Ishikawa (cell line): ENCODE data around the gene PYCR2.

Source experiments
- CEBPB ChIP-seq: IDR thresholded peaks from 2 replicates; pipeline ENCODE4 v1.6.1; 2012
- CREB1 ChIP-seq: IDR thresholded peaks from 2 replicates; pipeline ENCODE4 v1.6.1; 2012; ENCODE audit warnings: low read depth
- EGR1 ChIP-seq: IDR thresholded peaks from 2 replicates; pipeline ENCODE4 v1.6.1; 2012
- EP300 ChIP-seq: IDR thresholded peaks from 2 replicates; pipeline ENCODE4 v1.6.1; 2012; ENCODE audit warnings: borderline replicate concordance
- FOXM1 ChIP-seq: IDR thresholded peaks from 2 replicates; pipeline ENCODE4 v1.6.1; 2012; ENCODE audit warnings: low read depth, borderline replicate concordance
- NFIC ChIP-seq: IDR thresholded peaks from 2 replicates; pipeline ENCODE4 v1.6.1; 2012
- RAD21 ChIP-seq: IDR thresholded peaks from 2 replicates; pipeline ENCODE4 v1.6.1; 2012; ENCODE audit warnings: low read depth
- TAF1 ChIP-seq: IDR thresholded peaks from 2 replicates; pipeline ENCODE4 v1.6.1; 2012; ENCODE audit warnings: low read depth, mild to moderate bottlenecking
- TCF12 ChIP-seq: IDR thresholded peaks from 2 replicates; pipeline ENCODE4 v1.6.1; 2012; ENCODE audit warnings: low read depth
- TEAD4 ChIP-seq: IDR thresholded peaks from 2 replicates; pipeline ENCODE4 v1.6.1; 2012
- USF1 ChIP-seq: IDR thresholded peaks from 2 replicates; pipeline ENCODE4 v1.6.1; 2012
- YY1 ChIP-seq: IDR thresholded peaks from 2 replicates; pipeline ENCODE4 v1.6.1; 2012; ENCODE audit warnings: low read depth
- ZBTB7A ChIP-seq: IDR thresholded peaks from 2 replicates; pipeline ENCODE4 v1.6.1; 2012; ENCODE audit warnings: low read depth
- TF ChIP-seq, protein P1 (sequence below): IDR thresholded peaks from 2 replicates; pipeline ENCODE4 v1.6.1; 2012
- TF ChIP-seq, protein P2 (sequence below): IDR thresholded peaks from 2 replicates; pipeline ENCODE4 v1.6.1; 2012; ENCODE audit warnings: low read depth, mild to moderate bottlenecking

The PYCR2 gene

DNA sequence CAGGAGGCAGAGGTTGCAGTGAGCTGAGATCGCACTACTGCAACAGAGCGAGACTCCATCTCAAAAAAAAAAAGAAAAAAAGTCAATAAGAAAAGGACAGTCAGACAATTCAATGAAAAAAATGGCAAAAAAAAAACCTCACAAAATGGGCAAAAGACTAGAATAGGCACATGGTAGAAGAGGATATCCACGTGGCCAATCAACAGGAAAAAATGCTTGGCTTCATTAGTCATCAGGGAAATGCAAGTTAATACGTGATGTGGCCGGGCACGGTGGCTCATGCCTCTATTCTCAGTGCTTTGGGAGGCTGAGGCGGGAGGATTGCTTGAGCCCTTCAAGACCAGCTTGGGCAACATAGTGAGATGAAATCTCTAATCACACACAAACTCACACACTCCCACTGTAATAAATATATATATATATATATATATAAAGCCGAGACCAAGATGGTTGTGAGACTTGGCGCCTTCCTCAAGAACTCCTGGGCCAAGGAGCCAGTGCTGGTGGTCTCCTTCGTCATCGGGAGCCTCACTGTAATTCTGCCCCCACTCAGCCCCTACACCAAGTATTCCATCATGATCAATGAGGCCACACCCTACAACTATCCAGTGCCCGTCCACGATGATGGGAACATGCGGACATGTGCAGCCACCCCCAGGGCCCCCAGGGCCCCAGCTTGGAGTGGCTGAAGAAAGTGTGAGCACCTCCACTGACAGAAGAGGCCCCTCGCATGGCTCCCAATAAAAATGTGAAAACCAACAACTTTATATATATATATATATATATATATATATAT lies 39.9 kb upstream of the PYCR2 start:
- TF ChIP-seq TEAD4: no peak
- TF ChIP-seq CEBPB: no peak
- TF ChIP-seq EP300: no peak
- TF ChIP-seq TAF1: no peak
- no peak for TF ChIP-seq ZBTB7A
- TF ChIP-seq USF1: no peak

- TF ChIP-seq NFIC (no peak), ZBTB7A (no peak), RAD21 (peak; percentile 76)
Observed at GRCh38 chr1:225962440-225962975, 38.5 kb upstream of the PYCR2 start.

DNA sequence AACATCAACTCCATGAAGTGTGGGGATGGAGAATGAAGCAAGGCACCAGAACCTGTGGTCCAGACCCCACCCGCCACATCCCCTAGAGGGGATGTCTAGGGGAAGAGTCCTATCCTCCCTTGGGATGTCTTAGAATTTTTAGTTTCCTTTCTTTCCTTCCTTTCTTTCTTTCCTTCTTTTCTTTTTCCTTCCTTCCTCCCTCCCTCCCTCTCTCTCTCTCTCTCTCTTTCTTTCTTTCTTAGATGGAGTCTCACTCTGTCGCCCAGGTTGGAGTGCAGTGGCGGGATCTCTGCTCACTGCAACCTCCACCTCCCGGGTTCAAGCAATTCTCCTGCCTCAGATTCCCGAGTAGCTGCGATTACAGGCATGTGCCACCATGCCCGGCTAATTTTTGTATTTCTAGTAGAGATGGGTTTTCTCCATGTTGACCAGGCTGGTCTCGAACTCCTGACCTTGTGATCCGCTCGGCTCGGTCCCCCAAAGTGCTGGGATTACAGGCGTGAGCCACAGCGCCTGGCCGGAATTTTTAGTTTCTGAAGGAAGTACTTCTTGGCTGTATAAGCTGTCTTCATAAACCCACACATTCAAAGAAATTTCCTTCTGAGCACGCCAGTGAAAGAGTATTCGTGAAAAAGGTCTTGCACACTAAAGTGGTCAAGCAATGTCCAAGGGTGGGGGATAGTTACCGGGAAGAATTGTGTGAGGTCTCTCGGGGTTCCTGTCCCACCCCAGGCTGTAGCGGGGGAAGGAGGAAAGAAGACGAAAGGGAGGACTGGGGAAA lies 37.8 kb upstream of the PYCR2 start:
- TF ChIP-seq TEAD4 (no peak), ZBTB7A (no peak), TAF1 (no peak), YY1 (no peak), NFIC (no peak), EGR1 (no peak), CREB1 (no peak), FOXM1 (no peak), CEBPB (no peak), USF1 (no peak), RAD21 (no peak), TCF12 (no peak), EP300 (no peak)
- TF ChIP-seq, protein P1, sequence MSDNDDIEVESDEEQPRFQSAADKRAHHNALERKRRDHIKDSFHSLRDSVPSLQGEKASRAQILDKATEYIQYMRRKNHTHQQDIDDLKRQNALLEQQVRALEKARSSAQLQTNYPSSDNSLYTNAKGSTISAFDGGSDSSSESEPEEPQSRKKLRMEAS: no peak
- TF ChIP-seq, protein P2, sequence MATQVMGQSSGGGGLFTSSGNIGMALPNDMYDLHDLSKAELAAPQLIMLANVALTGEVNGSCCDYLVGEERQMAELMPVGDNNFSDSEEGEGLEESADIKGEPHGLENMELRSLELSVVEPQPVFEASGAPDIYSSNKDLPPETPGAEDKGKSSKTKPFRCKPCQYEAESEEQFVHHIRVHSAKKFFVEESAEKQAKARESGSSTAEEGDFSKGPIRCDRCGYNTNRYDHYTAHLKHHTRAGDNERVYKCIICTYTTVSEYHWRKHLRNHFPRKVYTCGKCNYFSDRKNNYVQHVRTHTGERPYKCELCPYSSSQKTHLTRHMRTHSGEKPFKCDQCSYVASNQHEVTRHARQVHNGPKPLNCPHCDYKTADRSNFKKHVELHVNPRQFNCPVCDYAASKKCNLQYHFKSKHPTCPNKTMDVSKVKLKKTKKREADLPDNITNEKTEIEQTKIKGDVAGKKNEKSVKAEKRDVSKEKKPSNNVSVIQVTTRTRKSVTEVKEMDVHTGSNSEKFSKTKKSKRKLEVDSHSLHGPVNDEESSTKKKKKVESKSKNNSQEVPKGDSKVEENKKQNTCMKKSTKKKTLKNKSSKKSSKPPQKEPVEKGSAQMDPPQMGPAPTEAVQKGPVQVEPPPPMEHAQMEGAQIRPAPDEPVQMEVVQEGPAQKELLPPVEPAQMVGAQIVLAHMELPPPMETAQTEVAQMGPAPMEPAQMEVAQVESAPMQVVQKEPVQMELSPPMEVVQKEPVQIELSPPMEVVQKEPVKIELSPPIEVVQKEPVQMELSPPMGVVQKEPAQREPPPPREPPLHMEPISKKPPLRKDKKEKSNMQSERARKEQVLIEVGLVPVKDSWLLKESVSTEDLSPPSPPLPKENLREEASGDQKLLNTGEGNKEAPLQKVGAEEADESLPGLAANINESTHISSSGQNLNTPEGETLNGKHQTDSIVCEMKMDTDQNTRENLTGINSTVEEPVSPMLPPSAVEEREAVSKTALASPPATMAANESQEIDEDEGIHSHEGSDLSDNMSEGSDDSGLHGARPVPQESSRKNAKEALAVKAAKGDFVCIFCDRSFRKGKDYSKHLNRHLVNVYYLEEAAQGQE: no peak

- TF ChIP-seq ZBTB7A (no peak), EP300 (no peak), CREB1 (no peak), USF1 (no peak), YY1 (no peak)
- TF ChIP-seq, protein P2: no peak
Observed at GRCh38 chr1:225958041-225958440, 34.0 kb upstream of the PYCR2 start.

DNA sequence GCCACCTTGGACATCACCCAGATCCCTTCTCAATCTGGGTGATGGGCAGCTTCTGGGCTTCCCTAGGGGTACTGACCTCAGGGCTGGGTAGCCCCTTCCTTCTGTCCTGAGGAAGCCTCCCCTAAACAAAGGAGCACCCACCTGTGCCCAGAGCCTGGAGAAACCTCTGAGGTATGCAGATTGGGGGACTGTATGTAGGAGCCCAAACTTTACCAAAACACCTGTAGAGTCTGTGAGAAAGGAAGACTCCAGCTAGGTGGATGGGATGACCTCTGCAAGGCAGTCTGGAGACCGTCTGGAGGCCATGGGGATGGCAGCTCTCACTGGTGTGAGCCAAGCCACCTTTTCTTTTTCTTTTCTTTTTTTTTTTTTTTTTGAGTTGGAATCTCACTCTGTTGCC lies 30.7 kb upstream of the PYCR2 start:
- TF ChIP-seq, protein P1: no peak
- TF ChIP-seq TEAD4: no peak
- no peak for TF ChIP-seq ZBTB7A
- TF ChIP-seq FOXM1: no peak
- TF ChIP-seq EP300: no peak
- TF ChIP-seq, protein P2: no peak
- no peak for TF ChIP-seq YY1
- TF ChIP-seq CREB1: no peak
- TF ChIP-seq TAF1: no peak
- TF ChIP-seq RAD21: no peak
- no peak for TF ChIP-seq USF1
- no peak for TF ChIP-seq EGR1
- no peak for TF ChIP-seq NFIC
- no peak for TF ChIP-seq TCF12
- no peak for TF ChIP-seq CEBPB
